Hepatocyte (in vitro differentiated cells): ENCODE measurements around the gene RPS6KA5. TPM values are rescaled to one million over a fixed set of nuclear protein-coding genes. Genes with fewer than 3 reads are reported as not detected.
A peak's percentile ranks its signal among the peaks of the same experiment; 100 is the strongest.

Experiments
- DNase-seq: peaks from one replicate; pipeline ENCODE4 v3.0.0-alpha.2; 2016; ENCODE audit warnings: low spot score
- H2AFZ ChIP-seq: fragments of 200-600 bp; sonication (generic); 2 replicates; pipeline ENCODE4 v1.6.0; 2016; ENCODE audit warnings: antibody characterized with exemption, mild to moderate bottlenecking
- H3K27ac ChIP-seq: fragments of 200-600 bp; sonication (generic); 2 replicates; pipeline ENCODE4 v1.5.1; 2016; ENCODE audit warnings: mild to moderate bottlenecking
- H3K27me3 ChIP-seq: fragments of 200-600 bp; sonication (generic); 2 replicates; pipeline ENCODE4 v1.6.1; 2016
- H3K36me3 ChIP-seq: fragments of 200-600 bp; sonication (generic); replicated peaks from 2 replicates; pipeline ENCODE4 v1.5.1; 2016; ENCODE audit warnings: low read depth; ENCODE audit not compliant: insufficient read depth
- H3K4me1 ChIP-seq: fragments of 200-600 bp; sonication (generic); 2 replicates; pipeline ENCODE4 v1.5.1; 2016; ENCODE audit warnings: mild to moderate bottlenecking, moderate library complexity; ENCODE audit not compliant: insufficient read depth
- H3K4me2 ChIP-seq: fragments of 200-600 bp; sonication (generic); 2 replicates; pipeline ENCODE4 v1.6.0; 2016
- H3K4me3 ChIP-seq: fragments of 200-600 bp; sonication (generic); 2 replicates; pipeline ENCODE4 v1.5.1; 2016; ENCODE audit warnings: mild to moderate bottlenecking
- H3K79me2 ChIP-seq: fragments of 200-600 bp; sonication (generic); 2 replicates; pipeline ENCODE4 v1.6.0; 2017; ENCODE audit warnings: mild to moderate bottlenecking
- H3K9me2 ChIP-seq: fragments of 200-600 bp; sonication (generic); replicated peaks from 2 replicates; pipeline ENCODE4 v1.6.0; 2017; ENCODE audit warnings: mild to moderate bottlenecking; ENCODE audit not compliant: insufficient read depth
- H3K9me3 ChIP-seq: fragments of 200-600 bp; sonication (generic); 2 replicates; pipeline ENCODE4 v1.5.1; 2016; ENCODE audit warnings: low read depth, mild to moderate bottlenecking
- H4K20me1 ChIP-seq: fragments of 200-600 bp; sonication (generic); 2 replicates; pipeline ENCODE4 v1.6.0; 2016; ENCODE audit warnings: mild to moderate bottlenecking; ENCODE audit not compliant: insufficient read depth, poor library complexity, severe bottlenecking
- EZH2 ChIP-seq: fragments of 200-600 bp; sonication (generic); IDR thresholded peaks from 2 replicates; pipeline ENCODE4 v1.6.1; 2016; ENCODE audit warnings: antibody characterized with exemption, mild to moderate bottlenecking, borderline replicate concordance
- EZH2phosphoT487 ChIP-seq: fragments of 200-600 bp; sonication (generic); IDR thresholded peaks from one replicate; pipeline ENCODE4 v1.6.1; 2018; ENCODE audit warnings: antibody characterized with exemption, mild to moderate bottlenecking, low read depth, moderate library complexity; ENCODE audit not compliant: unreplicated experiment, severe bottlenecking
- WGBS: methylation state at CpG from one replicate; pipeline ENCODE4 v1.1.6; 2016; ENCODE audit warnings: low lambda C conversion rate; ENCODE audit errors: missing lambda C conversion rate; 5-methylcytosine and 5-hydroxymethylcytosine counted together
- polyA plus RNA-seq: library from polyadenylated mRNA; unstranded; fragments of >200 nt; fragmentation: Nextera tagmentation; extraction: Ambion mirVana; gene quantifications from 2 replicates; pipeline ENCODE4 v1.2.1, GENCODE V29; 2016
- total RNA-seq: library from RNA; depleted of rRNA; stranded (reverse); fragments of >200 nt; gene quantifications from 2 replicates; pipeline ENCODE4 v1.2.3, GENCODE V29; 2014
- TF ChIP-seq, protein P1 (sequence below): fragments of 200-600 bp; sonication (generic); IDR thresholded peaks from 2 replicates; pipeline ENCODE4 v1.5.1; 2016; ENCODE audit warnings: antibody characterized with exemption, mild to moderate bottlenecking; ENCODE audit not compliant: poor library complexity

Gene RPS6KA5
- total and polyA plus RNA-seq, 2 experiments from 2014 or later, result 4.8 to 6.3 TPM

DNA sequence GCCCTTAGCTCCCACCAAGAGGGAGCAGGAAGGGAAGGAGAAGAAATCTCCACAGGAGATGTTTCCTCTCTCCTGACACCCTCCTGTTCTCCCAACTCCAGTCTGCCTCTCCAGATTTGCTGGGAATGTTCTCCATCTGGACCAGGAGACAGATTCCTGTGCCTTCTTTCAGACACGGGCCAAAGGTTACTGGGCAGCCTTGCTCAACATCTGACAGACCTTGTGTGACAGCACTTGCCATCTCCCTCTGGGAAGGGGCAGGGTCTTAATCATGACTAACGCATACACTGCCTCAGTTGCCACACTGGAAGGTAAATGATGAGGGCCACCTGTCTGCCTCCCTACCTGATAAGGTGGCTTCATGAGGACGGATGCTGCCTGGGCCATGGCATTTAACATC, 241.7 kb downstream of the RPS6KA5 start:
- no peak overlapping the region for H2AFZ ChIP-seq
- 75% methylated on average over 3 of the region's 3 CpGs for WGBS
- H3K4me2 ChIP-seq, result no peak overlapping the region

DNA sequence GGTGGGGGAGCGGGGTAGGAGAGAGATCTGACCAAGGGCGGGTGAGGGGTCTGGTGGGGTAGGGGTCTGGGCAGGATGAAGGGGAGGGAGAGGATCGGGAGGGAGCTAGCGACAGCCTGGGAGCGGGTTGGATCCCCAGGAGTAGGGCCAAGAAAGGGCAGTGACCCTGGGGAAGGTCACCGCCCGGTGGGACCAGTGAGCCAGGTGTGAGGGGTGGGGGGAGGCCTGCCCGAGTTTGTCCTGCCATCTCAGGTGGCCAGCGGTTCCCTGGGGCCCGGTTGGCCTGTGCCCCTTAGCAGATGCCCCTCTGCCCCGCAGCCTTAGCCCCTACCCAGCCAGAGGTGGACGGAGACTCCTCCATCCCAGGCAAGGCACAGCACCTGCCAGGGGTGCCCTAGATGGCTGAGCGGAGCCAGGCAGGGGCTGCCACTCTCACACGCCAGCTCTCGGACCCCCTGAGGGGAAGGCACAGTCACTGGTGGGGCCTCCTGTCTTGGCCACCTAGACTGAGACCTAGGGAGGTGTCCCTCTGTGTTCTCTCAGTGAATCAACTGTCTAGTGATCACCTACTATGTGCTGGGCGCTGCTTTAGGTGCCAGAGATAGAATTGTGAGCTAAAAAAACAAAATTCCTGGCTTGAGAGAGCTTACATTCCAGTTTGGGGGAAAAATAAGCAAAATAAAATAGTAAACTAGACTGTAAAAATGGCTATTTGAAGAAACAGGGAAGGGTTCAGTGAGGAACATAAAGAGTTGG, 243.6 kb downstream of the RPS6KA5 start:
- Histone ChIP-seq H3K36me3 (no peaks in the 10 kb centered on the region), H2AFZ (no peak overlapping the region), H3K27me3 (no peaks in the 10 kb centered on the region), H3K4me3 (no peak overlapping the region), H4K20me1 (no peaks in the 10 kb centered on the region), H3K4me2 (peak overlapping the region; percentile 77), H3K4me1 (no peaks in the 10 kb centered on the region), H3K27ac (no peak overlapping the region), H3K9me3 (no peaks in the 10 kb centered on the region), H3K79me2 (peaks cover 15% of the 10 kb centered on the region), H3K9me2 (no peaks in the 10 kb centered on the region)
- TF ChIP-seq EZH2 (no peak), EZH2phosphoT487 (no peak)
- TF ChIP-seq, protein P1, sequence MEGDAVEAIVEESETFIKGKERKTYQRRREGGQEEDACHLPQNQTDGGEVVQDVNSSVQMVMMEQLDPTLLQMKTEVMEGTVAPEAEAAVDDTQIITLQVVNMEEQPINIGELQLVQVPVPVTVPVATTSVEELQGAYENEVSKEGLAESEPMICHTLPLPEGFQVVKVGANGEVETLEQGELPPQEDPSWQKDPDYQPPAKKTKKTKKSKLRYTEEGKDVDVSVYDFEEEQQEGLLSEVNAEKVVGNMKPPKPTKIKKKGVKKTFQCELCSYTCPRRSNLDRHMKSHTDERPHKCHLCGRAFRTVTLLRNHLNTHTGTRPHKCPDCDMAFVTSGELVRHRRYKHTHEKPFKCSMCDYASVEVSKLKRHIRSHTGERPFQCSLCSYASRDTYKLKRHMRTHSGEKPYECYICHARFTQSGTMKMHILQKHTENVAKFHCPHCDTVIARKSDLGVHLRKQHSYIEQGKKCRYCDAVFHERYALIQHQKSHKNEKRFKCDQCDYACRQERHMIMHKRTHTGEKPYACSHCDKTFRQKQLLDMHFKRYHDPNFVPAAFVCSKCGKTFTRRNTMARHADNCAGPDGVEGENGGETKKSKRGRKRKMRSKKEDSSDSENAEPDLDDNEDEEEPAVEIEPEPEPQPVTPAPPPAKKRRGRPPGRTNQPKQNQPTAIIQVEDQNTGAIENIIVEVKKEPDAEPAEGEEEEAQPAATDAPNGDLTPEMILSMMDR, result no peak
- DNase-seq, result no peak
- 86% methylated on average over 7 of the region's 16 CpGs for WGBS

More for the DNA sequence above, 241.7 kb downstream of the RPS6KA5 start:
- Histone ChIP-seq H3K9me2 (no peaks in the 10 kb centered on the region), H3K27ac (no peak overlapping the region), H3K4me3 (no peak overlapping the region), H3K27me3 (no peaks in the 10 kb centered on the region), H3K36me3 (no peaks in the 10 kb centered on the region), H3K79me2 (peaks cover 15% of the 10 kb centered on the region), H4K20me1 (no peaks in the 10 kb centered on the region), H3K4me1 (no peaks in the 10 kb centered on the region), H3K9me3 (no peaks in the 10 kb centered on the region)
- TF ChIP-seq EZH2, result no peak
- no peak for TF ChIP-seq EZH2phosphoT487
- TF ChIP-seq, protein P1, result no peak
- DNase-seq, result no peak

DNA sequence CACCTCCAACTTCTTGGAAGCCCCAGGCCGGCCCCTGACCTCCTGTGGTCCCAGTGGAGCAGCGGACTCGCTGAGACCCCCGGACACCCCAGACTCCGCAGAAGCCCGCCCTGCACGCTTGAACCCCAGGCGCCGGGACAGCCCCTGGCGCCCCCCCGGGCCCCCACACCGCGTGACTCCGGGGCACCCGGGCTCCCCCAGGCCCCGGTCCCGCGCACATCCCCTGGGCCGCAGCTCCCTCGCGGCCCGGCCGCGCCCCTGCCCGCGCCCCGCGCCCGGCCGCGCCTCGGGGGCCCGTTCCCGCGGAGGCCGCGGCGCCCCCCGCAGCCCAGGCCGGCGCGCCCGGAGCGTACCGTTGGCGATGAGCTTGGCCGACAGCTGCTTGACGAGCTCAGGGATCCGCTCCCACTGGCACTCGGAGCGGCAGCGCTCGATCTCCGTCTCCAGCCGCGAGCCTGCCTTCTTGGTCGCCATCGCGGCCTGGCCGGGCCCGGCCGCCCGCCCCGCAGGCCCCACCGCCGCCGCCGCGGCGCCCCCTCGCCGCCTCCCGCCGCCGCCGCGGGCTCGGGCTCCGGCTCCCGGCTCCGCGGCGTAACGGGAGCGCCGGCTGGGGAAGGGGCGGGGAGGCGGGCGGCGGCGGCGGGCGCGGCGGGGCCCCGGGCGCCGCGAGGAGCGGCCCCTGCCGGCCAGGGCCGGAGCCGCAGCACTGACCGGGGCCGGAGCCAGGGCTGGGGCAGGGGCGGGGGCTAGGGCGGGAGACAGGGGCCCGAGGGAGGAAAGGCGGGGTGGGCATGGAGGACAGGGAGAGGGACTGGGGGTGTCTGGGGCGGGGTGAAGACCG, 244.4 kb downstream of the RPS6KA5 start, which contains the start of gene TTC7B:
Gene TTC7B (minus strand): TSS at position 609 of the 841 bp plus-strand sequence. CDS start 135 bp downstream, at position 474.
- DNase-seq, result peak; percentile 78
- no peak for TF ChIP-seq EZH2phosphoT487
- TF ChIP-seq EZH2, result no peak
- TF ChIP-seq, protein P1, result peak; percentile 43

More for the DNA sequence above, 244.4 kb downstream of the RPS6KA5 start, which contains the start of gene TTC7B:
- H3K79me2 ChIP-seq, result peaks cover 15% of the 10 kb centered on the region
- no peak within 1 kb of the TSS for H3K27ac ChIP-seq
- peak within 1 kb of the TSS; percentile 52 for H2AFZ ChIP-seq
- no peaks in the 10 kb centered on the region for H3K27me3 ChIP-seq
- no peaks in the 10 kb centered on the region for H3K9me3 ChIP-seq
- WGBS, result under 1% methylated on average over 20 of the region's 111 CpGs
- no peaks in the 10 kb centered on the region for H3K4me1 ChIP-seq
- H4K20me1 ChIP-seq, result no peaks in the 10 kb centered on the region
- H3K4me3 ChIP-seq, result peak within 1 kb of the TSS; percentile 64
- H3K36me3 ChIP-seq, result no peaks in the 10 kb centered on the region
- H3K4me2 ChIP-seq, result peak within 1 kb of the TSS; percentile 90
- no peaks in the 10 kb centered on the region for H3K9me2 ChIP-seq
